HepG2 (cell line): Measurements from ENCODE around the gene CEMP1. TPM values are rescaled to one million over a fixed set of nuclear protein-coding genes. Genes with fewer than 3 reads are reported as not detected.

Experiments
- ADNP ChIP-seq: sonication (generic); formaldehyde crosslinking; IDR thresholded peaks from 2 replicates; pipeline ENCODE4 v1.4.0; 2020; ENCODE audit warnings: missing genetic modification reagents
- ARID2 ChIP-seq: sonication (generic); formaldehyde crosslinking; IDR thresholded peaks from 2 replicates; pipeline ENCODE4 v1.8.1; 2022; ENCODE audit warnings: mild to moderate bottlenecking, missing genetic modification reagents, borderline replicate concordance
- ARNT ChIP-seq: fragments of 450-650 bp; IDR thresholded peaks from 2 replicates; pipeline ENCODE4 v1.6.1; 2017
- ATF1 ChIP-seq: IDR thresholded peaks from 2 replicates; pipeline ENCODE4 v1.6.1; 2016; ENCODE audit warnings: mild to moderate bottlenecking, control low read depth
- ELF3 ChIP-seq: IDR thresholded peaks from 2 replicates; pipeline ENCODE4 v1.6.1; 2016; ENCODE audit warnings: missing genetic modification reagents, missing compliant biosample characterization
- GTF2F1 ChIP-seq: fragments of 150-350 bp; IDR thresholded peaks from 2 replicates; pipeline ENCODE4 v1.6.1; 2014; ENCODE audit warnings: low read length
- MTERF4 ChIP-seq: sonication (generic); formaldehyde crosslinking; IDR thresholded peaks from 2 replicates; pipeline ENCODE4 v1.8.0; 2023; ENCODE audit warnings: mild to moderate bottlenecking, missing genetic modification reagents
- SP4 ChIP-seq: sonication (generic); formaldehyde crosslinking; IDR thresholded peaks from 2 replicates; pipeline ENCODE4 v1.8.1; 2023; ENCODE audit warnings: mild to moderate bottlenecking, missing genetic modification reagents
- TMF1 ChIP-seq: sonication (generic); formaldehyde crosslinking; IDR thresholded peaks from 2 replicates; pipeline ENCODE4 v1.8.1; 2022; ENCODE audit warnings: low read depth, missing genetic modification reagents
- ZNF232 ChIP-seq: sonication (generic); formaldehyde crosslinking; IDR thresholded peaks from 2 replicates; pipeline ENCODE4 v1.4.0; 2020; ENCODE audit warnings: missing genetic modification reagents, borderline replicate concordance
- ZNF407 ChIP-seq: sonication (generic); formaldehyde crosslinking; IDR thresholded peaks from one replicate; pipeline ENCODE4 v1.5.1; 2020; ENCODE audit warnings: mild to moderate bottlenecking, missing genetic modification reagents; ENCODE audit errors: not compliant biosample characterization
- ZNF569 ChIP-seq: sonication (generic); formaldehyde crosslinking; IDR thresholded peaks from 2 replicates; pipeline ENCODE4 v1.5.0; 2020; ENCODE audit warnings: mild to moderate bottlenecking, missing genetic modification reagents, moderate library complexity, borderline replicate concordance
- ZNF639 ChIP-seq: conservative IDR thresholded peaks from 2 replicates; pipeline ENCODE4 v1.6.1; 2018; ENCODE audit warnings: missing genetic modification reagents
- polyA plus RNA-seq, 8 experiments: library from polyadenylated mRNA; depleted of rRNA in 3 of 8; stranded (reverse) in 7 of 8; unstranded in 1 of 8; fragments of >200 nt; fragmentation: Illumina TruSeq in 4 of 8; extraction: Trizol in 4 of 8; gene quantifications; 2 replicates each; pipeline versions ENCODE4 v1.2.1 to v1.2.3, GENCODE V29; 2011 to 2016; ENCODE audit warnings: low read depth in 4 of 8, missing spikeins in 1 of 8, mixed read lengths in 1 of 8; ENCODE audit not compliant: insufficient read depth in 1 of 8
- total RNA-seq, 5 experiments: library from RNA; depleted of rRNA; stranded (reverse); fragments of >200 nt; fragmentation: Illumina TruSeq; extraction: Trizol; gene quantifications; 2 replicates each; pipeline ENCODE4 v1.2.3, GENCODE V29; 2016; ENCODE audit warnings: low read depth in 1 of 5
- TF ChIP-seq, protein P1 (sequence below): sonication (generic); formaldehyde crosslinking; IDR thresholded peaks from 2 replicates; pipeline ENCODE4 v1.5.0; 2020; ENCODE audit warnings: missing genetic modification reagents
- TF ChIP-seq, protein P2 (sequence below): sonication (generic); formaldehyde crosslinking; IDR thresholded peaks from 2 replicates; pipeline ENCODE4 v1.4.0; 2020; ENCODE audit warnings: missing genetic modification reagents

The CEMP1 gene
- total and polyA plus RNA-seq, 2 of the 13 experiments (the other 11 are each of a cell fraction or from before 2014, with no cell fraction given): not detected

DNA sequence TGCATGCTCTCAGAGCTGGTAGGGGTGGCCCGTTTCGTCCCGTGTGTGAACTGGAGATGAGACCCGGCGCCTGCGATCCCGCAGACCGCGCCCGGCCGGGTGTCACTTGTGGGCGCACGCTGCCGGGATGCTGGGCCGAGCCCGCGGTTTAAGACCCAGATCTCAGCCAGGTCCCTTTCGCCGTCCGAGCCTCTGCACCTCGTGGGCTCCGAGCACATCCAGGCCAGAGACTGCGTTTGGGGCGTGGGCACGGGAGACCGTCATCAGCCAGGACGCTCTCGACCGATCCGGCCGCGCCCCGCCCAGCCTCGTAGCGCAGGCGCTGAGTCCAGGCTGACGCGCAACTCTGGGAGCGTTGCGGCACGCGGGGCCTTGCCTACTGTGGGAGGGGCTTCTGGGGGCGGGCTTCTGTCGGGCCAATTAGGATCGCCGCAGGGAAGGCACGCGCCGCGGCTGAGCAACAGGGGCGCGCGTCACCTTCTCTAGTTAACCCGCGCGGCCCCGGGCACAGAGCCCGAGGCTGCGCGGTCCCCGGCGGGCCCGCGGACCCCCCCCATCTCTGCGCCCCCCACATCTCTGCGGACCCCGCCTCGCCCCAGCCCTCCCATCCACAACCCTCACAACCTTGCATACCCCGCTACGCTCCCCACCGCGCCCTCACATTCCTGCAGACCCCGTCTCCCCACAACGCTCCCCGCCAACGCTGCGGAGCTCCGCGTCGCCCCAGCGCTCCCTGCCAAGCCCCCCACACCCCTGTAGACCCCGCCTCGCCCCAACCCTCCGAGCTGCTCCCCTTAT is 687 bp upstream of the CEMP1 start (continued):
- TF ChIP-seq ZNF232 (CRISPR knock-in tag): peak; percentile 24; the same call in 1 of the 2 replicates
- TF ChIP-seq, protein P1, sequence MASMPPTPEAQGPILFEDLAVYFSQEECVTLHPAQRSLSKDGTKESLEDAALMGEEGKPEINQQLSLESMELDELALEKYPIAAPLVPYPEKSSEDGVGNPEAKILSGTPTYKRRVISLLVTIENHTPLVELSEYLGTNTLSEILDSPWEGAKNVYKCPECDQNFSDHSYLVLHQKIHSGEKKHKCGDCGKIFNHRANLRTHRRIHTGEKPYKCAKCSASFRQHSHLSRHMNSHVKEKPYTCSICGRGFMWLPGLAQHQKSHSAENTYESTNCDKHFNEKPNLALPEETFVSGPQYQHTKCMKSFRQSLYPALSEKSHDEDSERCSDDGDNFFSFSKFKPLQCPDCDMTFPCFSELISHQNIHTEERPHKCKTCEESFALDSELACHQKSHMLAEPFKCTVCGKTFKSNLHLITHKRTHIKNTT (CRISPR knock-in tag): no peak
- TF ChIP-seq SP4 (CRISPR knock-in tag): peak; percentile 75; the same call in 1 of the 2 replicates
- TF ChIP-seq, protein P2, sequence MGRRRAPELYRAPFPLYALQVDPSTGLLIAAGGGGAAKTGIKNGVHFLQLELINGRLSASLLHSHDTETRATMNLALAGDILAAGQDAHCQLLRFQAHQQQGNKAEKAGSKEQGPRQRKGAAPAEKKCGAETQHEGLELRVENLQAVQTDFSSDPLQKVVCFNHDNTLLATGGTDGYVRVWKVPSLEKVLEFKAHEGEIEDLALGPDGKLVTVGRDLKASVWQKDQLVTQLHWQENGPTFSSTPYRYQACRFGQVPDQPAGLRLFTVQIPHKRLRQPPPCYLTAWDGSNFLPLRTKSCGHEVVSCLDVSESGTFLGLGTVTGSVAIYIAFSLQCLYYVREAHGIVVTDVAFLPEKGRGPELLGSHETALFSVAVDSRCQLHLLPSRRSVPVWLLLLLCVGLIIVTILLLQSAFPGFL: no peak
- TF ChIP-seq ZNF407 (CRISPR knock-in tag): no peak
- peak; percentile 70; the same call in 1 of the 2 replicates for TF ChIP-seq MTERF4 (CRISPR knock-in tag)
- no peak for TF ChIP-seq ARNT
- no peak for TF ChIP-seq ZNF569 (CRISPR knock-in tag)
- no peak; the same call in 1 of the 2 replicates for TF ChIP-seq ZNF639 (CRISPR knock-in tag)
- TF ChIP-seq TMF1 (CRISPR knock-in tag): peak; percentile 24
- 0 out of 2 replicates have a peak, but pooled peaks have one; percentile 52 for TF ChIP-seq ELF3 (CRISPR knock-in tag)
- TF ChIP-seq GTF2F1: no peak
- TF ChIP-seq ADNP (CRISPR knock-in tag): no peak
- TF ChIP-seq ARID2 (CRISPR knock-in tag): no peak
- no peak for TF ChIP-seq ATF1 (CRISPR knock-in tag)
